IMR-90 (cell line): ENCODE data around the gene SNRPA1. TPM values are rescaled to one million over a fixed set of nuclear protein-coding genes. Genes with fewer than 3 reads are reported as not detected.

Experiments used
- ATAC-seq: fragments of 200-7000 bp; cut with Tn5 transposase; 2 replicates; pipeline ENCODE4 v1.9.1; 2020; ENCODE audit warnings: low read depth, mild to moderate bottlenecking, moderate library complexity
- BruUV-seq: library from RNA; stranded (reverse); fragments of 400-500 nt; replicated peaks from 2 replicates; lab custom pipeline; 2021; lab: Mats Ljungman, UMichigan
- CTCF ChIA-PET: fragments of 300-600 bp; formaldehyde crosslinking; extraction: SDS; loops from one replicate; lab custom pipeline; 2021; ENCODE audit warnings: antibody characterized with exemption; lab: Yijun Ruan, JAX
- POLR2A ChIA-PET: fragments of 300-600 bp; sonication (Branson Sonifier 250); formaldehyde crosslinking; loops from one replicate; lab custom pipeline; 2022; ENCODE audit warnings: antibody characterized with exemption; ENCODE audit not compliant: unreplicated experiment; lab: Charles Lee
- DNase-seq: peaks from one replicate; pipeline ENCODE4 v3.0.0; 2013
- H2AFZ ChIP-seq: replicated peaks from 2 replicates; pipeline ENCODE3; 2013; ENCODE audit warnings: low read length, mild to moderate bottlenecking; ENCODE audit not compliant: poor library complexity
- H2AK5ac ChIP-seq: 2 replicates; pipeline ENCODE4 v1.6.1; 2013; ENCODE audit warnings: low read depth, low read length, inconsistent platforms
- H2AK9ac ChIP-seq: replicated peaks from 2 replicates; pipeline ENCODE3; 2013; ENCODE audit warnings: mild to moderate bottlenecking, low read depth, low read length, moderate library complexity; ENCODE audit not compliant: poor library complexity
- H2BK120ac ChIP-seq: 2 replicates; pipeline ENCODE4 v1.6.1; 2013; ENCODE audit warnings: low read depth, low read length, inconsistent platforms
- H2BK15ac ChIP-seq: 3 replicates; pipeline ENCODE4 v1.6.1; 2013; ENCODE audit warnings: low read depth, low read length, inconsistent platforms
- H2BK20ac ChIP-seq: 2 replicates; pipeline ENCODE4 v1.6.1; 2013; ENCODE audit warnings: low read depth, mild to moderate bottlenecking, inconsistent platforms, low read length, moderate library complexity
- H2BK5ac ChIP-seq: 2 replicates; pipeline ENCODE4 v1.6.1; 2013; ENCODE audit warnings: mild to moderate bottlenecking, low read depth, low read length, inconsistent platforms; ENCODE audit not compliant: poor library complexity, severe bottlenecking
- H3K14ac ChIP-seq: replicated peaks from 2 replicates; pipeline ENCODE4 v1.6.1; 2013; ENCODE audit warnings: low read depth, low read length, inconsistent platforms
- H3K18ac ChIP-seq: 2 replicates; pipeline ENCODE4 v1.6.1; 2013; ENCODE audit warnings: low read depth, low read length, control low read depth
- H3K23ac ChIP-seq: 2 replicates; pipeline ENCODE4 v1.6.1; 2013; ENCODE audit warnings: low read depth, low read length, inconsistent platforms
- H3K27ac ChIP-seq: 2 replicates; pipeline ENCODE4 v1.5.1; 2013; ENCODE audit warnings: mild to moderate bottlenecking, control low read depth, low read length; ENCODE audit not compliant: insufficient read depth
- H3K27me3 ChIP-seq: 2 replicates; pipeline ENCODE4 v1.6.1; 2013; ENCODE audit warnings: low read length; ENCODE audit not compliant: control insufficient read depth, insufficient read depth
- H3K36me3 ChIP-seq: 2 replicates; pipeline ENCODE4 v1.6.1; 2013; ENCODE audit warnings: low read length, mixed read lengths; ENCODE audit not compliant: control insufficient read depth, insufficient read depth
- H3K4ac ChIP-seq: 2 replicates; pipeline ENCODE4 v1.6.1; 2013; ENCODE audit warnings: low read depth, low read length, inconsistent platforms
- H3K4me1 ChIP-seq: 2 replicates; pipeline ENCODE4 v1.6.1; 2013; ENCODE audit warnings: low read length, mixed read lengths; ENCODE audit not compliant: control insufficient read depth, insufficient read depth
- H3K4me2 ChIP-seq: 2 replicates; pipeline ENCODE4 v1.6.1; 2013; ENCODE audit warnings: low read depth, mild to moderate bottlenecking, control low read depth, low read length, moderate library complexity
- H3K4me3 ChIP-seq: 2 replicates; pipeline ENCODE4 v1.5.1; 2013; ENCODE audit warnings: low read depth, mild to moderate bottlenecking, control low read depth, low read length, moderate library complexity; ENCODE audit not compliant: insufficient read depth
- H3K56ac ChIP-seq: 2 replicates; pipeline ENCODE4 v1.6.1; 2013; ENCODE audit warnings: low read length, inconsistent platforms; ENCODE audit not compliant: insufficient read depth; ENCODE audit errors: extremely low read depth
- H3K79me1 ChIP-seq, 2 experiments: 2 replicates each; pipeline ENCODE4 v1.6.1; 2013; ENCODE audit warnings: low read length in 2 of 2, inconsistent platforms in 1 of 2, low read depth in 1 of 2
- H3K9ac ChIP-seq: 2 replicates; pipeline ENCODE4 v1.6.1; 2013; ENCODE audit warnings: low read depth, low read length, control low read depth
- H3K9me1 ChIP-seq: 2 replicates; pipeline ENCODE4 v1.6.1; 2013; ENCODE audit warnings: low read length, inconsistent platforms; ENCODE audit not compliant: insufficient read depth
- H3K9me3 ChIP-seq: 2 replicates; pipeline ENCODE4 v1.6.1; 2013; ENCODE audit warnings: low read length; ENCODE audit not compliant: control insufficient read depth, insufficient read depth
- H4K20me1 ChIP-seq: 2 replicates; pipeline ENCODE4 v1.6.1; 2013; ENCODE audit warnings: low read length, inconsistent platforms; ENCODE audit not compliant: insufficient read depth
- H4K5ac ChIP-seq: 2 replicates; pipeline ENCODE4 v1.6.1; 2013; ENCODE audit warnings: mild to moderate bottlenecking, low read depth, low read length, control low read depth
- H4K8ac ChIP-seq, 2 experiments: 2 replicates each; pipeline ENCODE4 v1.6.1; 2013; ENCODE audit warnings: low read depth in 2 of 2, low read length in 2 of 2, control low read depth in 1 of 2, inconsistent platforms in 1 of 2
- H4K91ac ChIP-seq: 2 replicates; pipeline ENCODE4 v1.6.1; 2013; ENCODE audit warnings: low read depth, low read length, inconsistent platforms; ENCODE audit not compliant: insufficient read depth
- CEBPB ChIP-seq: IDR thresholded peaks from 2 replicates; pipeline ENCODE4 v1.6.1; 2012; ENCODE audit warnings: low read depth, low read length, improper control_type of control experiment
- CTCF ChIP-seq: conservative IDR thresholded peaks from 2 replicates; pipeline ENCODE4 v1.5.1; 2012; ENCODE audit warnings: mild to moderate bottlenecking, low read depth, low read length, improper control_type of control experiment
- FOS ChIP-seq: fragments of 150-350 bp; IDR thresholded peaks from 2 replicates; pipeline ENCODE4 v1.6.1; 2016; ENCODE audit warnings: low read depth, low read length
- MAZ ChIP-seq: IDR thresholded peaks from 2 replicates; pipeline ENCODE4 v1.6.1; 2012; ENCODE audit warnings: low read depth, mild to moderate bottlenecking, low read length, improper control_type of control experiment, moderate library complexity, borderline replicate concordance
- MXI1 ChIP-seq: IDR thresholded peaks from 2 replicates; pipeline ENCODE4 v1.6.1; 2012; ENCODE audit warnings: low read depth, mild to moderate bottlenecking, low read length, moderate library complexity, borderline replicate concordance
- POLR2A ChIP-seq: IDR thresholded peaks from 2 replicates; pipeline ENCODE4 v1.6.1; 2012; ENCODE audit warnings: mild to moderate bottlenecking, low read depth, low read length
- RAD21 ChIP-seq: IDR thresholded peaks from 2 replicates; pipeline ENCODE4 v1.6.1; 2012; ENCODE audit warnings: low read length, improper control_type of control experiment
- RCOR1 ChIP-seq: IDR thresholded peaks from 2 replicates; pipeline ENCODE4 v1.6.1; 2012; ENCODE audit warnings: mild to moderate bottlenecking, low read length, improper control_type of control experiment; ENCODE audit not compliant: insufficient replicate concordance
- RFX5 ChIP-seq: IDR thresholded peaks from 2 replicates; pipeline ENCODE4 v1.8.0; 2012; ENCODE audit warnings: low read depth, mild to moderate bottlenecking, low read length, moderate library complexity
- USF2 ChIP-seq: fragments of 150-350 bp; IDR thresholded peaks from 2 replicates; pipeline ENCODE4 v1.6.1; 2017; ENCODE audit warnings: mild to moderate bottlenecking, antibody characterized with exemption, low read length, low read depth
- WGBS, 2 experiments: methylation state at CpG; one replicate each; pipeline versions ENCODE4 v1.1.5 to v1.1.7; 2013; ENCODE audit warnings: missing lambda C conversion rate in 2 of 2; ENCODE audit not compliant: insufficient read length in 1 of 2; ENCODE audit errors: extremely low coverage in 2 of 2; 5-methylcytosine and 5-hydroxymethylcytosine counted together
- dilution Hi-C: fragments of 300-500 bp; cut with HindIII; formaldehyde crosslinking; loops from one replicate; pipeline ENCODE4 v1.14.3; 2018; ENCODE audit warnings: low sequenced_read_pairs; ENCODE audit not compliant: unreplicated experiment
- in situ Hi-C: fragments of 300-500 bp; cut with MboI; formaldehyde crosslinking; loops from 3 replicates; pipeline ENCODE4 v1.14.3; 2019; ENCODE audit warnings: low sequenced_read_pairs, inconsistent platforms, mixed read lengths
- intact Hi-C: fragments of 100-400 bp; cut with micrococcal nuclease; formaldehyde crosslinking; loops from 2 replicates; pipeline ENCODE4 v1.10.0; 2022
- polyA plus RNA-seq, 3 experiments: library from polyadenylated mRNA; depleted of rRNA; stranded (reverse); fragments of >200 nt; gene quantifications; 2 replicates each; pipeline ENCODE4 v1.2.3, GENCODE V29; 2012; ENCODE audit warnings: low replicate concordance in 1 of 3
- total RNA-seq: library from RNA; depleted of rRNA; stranded (reverse); fragments of >200 nt; gene quantifications from 2 replicates; pipeline ENCODE4 v1.2.3, GENCODE V29; 2012

The SNRPA1 gene
- total and polyA plus RNA-seq, 2 of the 4 experiments (the other 2 are of a cell fraction) = 37.1 to 79.9 TPM

- 0 out of 2 replicates have a peak overlapping the region, but pooled peaks have one; percentile 91 for H3K4ac ChIP-seq
- peak overlapping the region; percentile 87 for H3K23ac ChIP-seq
- H4K91ac ChIP-seq = no peak overlapping the region
- BruUV-seq = no TSS peak
- no peak overlapping the region for H2BK20ac ChIP-seq
- peaks cover 31% of the 10 kb centered on the region for H4K20me1 ChIP-seq
- no peak overlapping the region for H2AK5ac ChIP-seq
- peak overlapping the region; percentile 100 for H3K4me3 ChIP-seq
- no peaks in the 10 kb centered on the region for H3K27me3 ChIP-seq
- in situ Hi-C loops = loop anchor here (25.0 kb wide), 2 partner anchors 341 to 541 kb away; partner anchors contain the start of gene LRRK1
- CTCF ChIA-PET = interaction anchor here (0.6 to 1.5 kb wide), 2 partner anchors 37 to 237 kb away, joined by 4 to 6 read pairs; no protein-coding TSS in a partner anchor
- H2AFZ ChIP-seq = no peak overlapping the region
- intact Hi-C loops = loop anchor here (2.0 kb wide), 1 partner anchor 164 kb away; no protein-coding TSS in a partner anchor
- no peak overlapping the region for H2AK9ac ChIP-seq
- POLR2A ChIA-PET = no interaction called here
- peak overlapping the region; percentile 92 for H3K4me2 ChIP-seq
- dilution Hi-C loops = no loop called here
- no peak for TF ChIP-seq FOS
- TF ChIP-seq RAD21 = no peak
- no peak for TF ChIP-seq MAZ
- no peak for TF ChIP-seq USF2
- TF ChIP-seq CEBPB = no peak
- TF ChIP-seq POLR2A = no peak
- TF ChIP-seq RFX5 = no peak
- TF ChIP-seq CTCF = no peak
- no peak for TF ChIP-seq RCOR1
- TF ChIP-seq MXI1 = no peak
- no CpG with 5 or more reads among the region's 3 CpGs for WGBS, 2 experiments
- H3K9me1 ChIP-seq = 0 out of 2 replicates have a peak, but pooled peaks cover 3% of the 10 kb centered on the region
- no peak for DNase-seq
- H3K79me1 ChIP-seq = peaks cover 0 to 26% of the 10 kb centered on the region in 2 experiments; a peak in 2 of 4 replicates
- H3K14ac ChIP-seq = peak overlapping the region; percentile 93; the same call in 1 of the 2 replicates
- peak overlapping the region; percentile 55 to 89 for H4K8ac ChIP-seq
- H2BK120ac ChIP-seq = peak overlapping the region; percentile 84; the same call in 1 of the 2 replicates
- no peak for ATAC-seq
- H3K27ac ChIP-seq = peak overlapping the region; percentile 95; the same call in 1 of the 2 replicates
- H2BK5ac ChIP-seq = peak overlapping the region; percentile 88
- H3K9ac ChIP-seq = peak overlapping the region; percentile 99
- H3K36me3 ChIP-seq = peaks cover 4% of the 10 kb centered on the region
- peak overlapping the region; percentile 21; the same call in 1 of the 2 replicates for H4K5ac ChIP-seq
- 0 out of 2 replicates have a peak overlapping the region, but pooled peaks have one; percentile 49 for H3K18ac ChIP-seq
- peak overlapping the region; percentile 84; the same call in 1 of the 2 replicates for H3K56ac ChIP-seq
- no peaks in the 10 kb centered on the region for H3K9me3 ChIP-seq
- H3K4me1 ChIP-seq = peaks cover 17% of the 10 kb centered on the region
- no peak overlapping the region for H2BK15ac ChIP-seq
These were observed 42.2 kb downstream of the SNRPA1 start for GRCh38 chr15:101252836-101253235.
